ENCODE data around the gene COG3.
"Not testable (repeated sequence)": the region's sequence is repeated elsewhere in the genome, so short reads cannot be mapped to it uniquely, and the experiment has no call there.

COG3 gene, protein sequence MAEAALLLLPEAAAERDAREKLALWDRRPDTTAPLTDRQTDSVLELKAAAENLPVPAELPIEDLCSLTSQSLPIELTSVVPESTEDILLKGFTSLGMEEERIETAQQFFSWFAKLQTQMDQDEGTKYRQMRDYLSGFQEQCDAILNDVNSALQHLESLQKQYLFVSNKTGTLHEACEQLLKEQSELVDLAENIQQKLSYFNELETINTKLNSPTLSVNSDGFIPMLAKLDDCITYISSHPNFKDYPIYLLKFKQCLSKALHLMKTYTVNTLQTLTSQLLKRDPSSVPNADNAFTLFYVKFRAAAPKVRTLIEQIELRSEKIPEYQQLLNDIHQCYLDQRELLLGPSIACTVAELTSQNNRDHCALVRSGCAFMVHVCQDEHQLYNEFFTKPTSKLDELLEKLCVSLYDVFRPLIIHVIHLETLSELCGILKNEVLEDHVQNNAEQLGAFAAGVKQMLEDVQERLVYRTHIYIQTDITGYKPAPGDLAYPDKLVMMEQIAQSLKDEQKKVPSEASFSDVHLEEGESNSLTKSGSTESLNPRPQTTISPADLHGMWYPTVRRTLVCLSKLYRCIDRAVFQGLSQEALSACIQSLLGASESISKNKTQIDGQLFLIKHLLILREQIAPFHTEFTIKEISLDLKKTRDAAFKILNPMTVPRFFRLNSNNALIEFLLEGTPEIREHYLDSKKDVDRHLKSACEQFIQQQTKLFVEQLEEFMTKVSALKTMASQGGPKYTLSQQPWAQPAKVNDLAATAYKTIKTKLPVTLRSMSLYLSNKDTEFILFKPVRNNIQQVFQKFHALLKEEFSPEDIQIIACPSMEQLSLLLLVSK

GRCh38 chr13:45464687-45465453 lies at the start of gene COG3:
Gene COG3 (plus strand): TSS chr13:45464939. CDS start chr13:45465037, 98 bp downstream.
- DNase-seq: peak; percentile 98

- DNase-seq: no peak
Measured at GRCh38 chr13:45415112-45415511, 49.6 kb upstream of the COG3 start.

DNA sequence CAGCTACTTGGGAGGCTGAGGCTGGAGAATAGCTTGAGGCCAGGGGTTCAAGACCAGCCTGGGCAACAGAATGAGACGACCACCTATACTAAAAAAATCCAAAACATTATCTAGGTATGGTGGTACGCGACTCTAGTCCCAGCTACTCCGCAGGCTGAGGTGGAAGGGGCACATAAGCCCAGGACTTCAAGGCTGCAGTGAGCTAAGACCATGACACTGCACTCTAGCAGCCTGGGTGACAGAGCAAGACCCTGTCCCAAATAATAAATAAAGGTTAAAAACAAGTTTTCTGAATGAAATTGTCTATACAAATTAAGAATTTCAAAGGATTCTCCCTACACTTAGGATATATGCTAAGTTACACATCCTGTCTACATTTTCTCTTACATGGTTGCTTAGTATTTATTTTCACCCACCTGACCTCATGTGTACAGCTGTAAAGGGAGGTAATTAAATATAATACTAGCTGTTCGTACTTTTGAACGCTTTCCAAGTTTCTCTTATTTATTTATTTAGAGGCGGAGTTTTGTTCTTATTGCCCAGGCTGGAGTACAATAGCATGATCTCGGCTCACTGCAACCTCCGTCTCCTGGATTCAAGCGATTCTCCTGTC lies 48.1 kb upstream of the COG3 start:
- no peak for DNase-seq

DNA sequence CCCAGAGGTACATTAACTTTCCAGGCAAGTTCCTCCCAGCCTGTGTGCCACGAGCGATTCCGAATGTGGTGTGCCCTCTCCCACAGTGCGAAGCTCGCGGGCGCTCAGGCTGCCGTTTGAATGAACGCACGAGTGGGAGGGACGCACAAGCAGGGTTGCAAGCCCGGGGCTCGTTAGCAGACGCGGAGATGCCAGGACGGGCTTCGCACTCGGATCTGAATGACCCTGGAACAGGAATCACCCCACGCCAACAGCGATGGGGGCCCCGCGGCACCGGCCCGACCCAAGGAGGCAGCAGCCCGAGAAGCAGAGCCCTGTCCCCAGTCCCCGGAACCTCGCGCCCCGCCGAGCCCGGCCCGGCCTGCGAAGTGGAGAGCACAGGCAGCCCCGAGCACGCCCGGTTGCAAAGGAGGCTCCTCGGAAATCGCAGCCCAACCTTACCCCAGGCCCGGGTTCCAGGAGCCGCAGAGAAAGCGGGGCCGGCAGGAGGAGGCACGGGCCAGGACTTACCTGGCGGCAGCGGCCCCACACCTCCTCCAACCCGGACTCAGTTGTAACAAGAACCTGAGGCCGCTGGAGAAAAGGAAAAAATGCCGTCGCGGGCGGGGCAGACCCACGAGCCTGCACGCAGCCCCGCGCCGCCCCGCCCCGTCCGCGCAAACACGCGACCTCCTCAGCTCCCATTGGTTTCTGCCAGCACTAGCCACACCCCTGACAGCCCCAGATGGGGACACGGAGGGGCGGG lies 46.8 kb upstream of the COG3 start, which contains the start of gene SLC25A30:
Gene SLC25A30 (minus strand): TSS at position 584 of the 745 bp plus-strand sequence. CDS start 6,948 bp downstream, outside the sequence.
- peak; percentile 90 for DNase-seq

DNA sequence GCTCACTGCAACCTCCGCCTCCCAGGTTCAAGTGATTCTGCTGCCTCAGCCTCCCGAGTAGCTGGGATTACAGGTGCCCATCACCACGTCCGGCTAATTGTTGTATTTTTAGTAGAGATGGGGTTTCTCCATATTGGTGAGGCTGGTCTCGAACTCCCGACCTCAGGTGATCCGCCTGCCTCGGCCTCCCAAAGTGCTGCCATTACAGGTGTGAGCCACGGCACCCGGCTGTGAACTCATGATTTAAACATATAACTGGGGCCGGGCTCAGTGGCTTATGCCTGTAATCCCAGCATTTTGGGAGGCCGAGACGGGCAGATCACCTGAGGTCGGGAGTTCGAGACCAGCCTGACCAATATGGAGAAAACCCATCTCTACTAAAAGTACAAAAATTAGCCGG lies 45.4 kb upstream of the COG3 start:
- DNase-seq: not testable (repeated sequence)

DNA sequence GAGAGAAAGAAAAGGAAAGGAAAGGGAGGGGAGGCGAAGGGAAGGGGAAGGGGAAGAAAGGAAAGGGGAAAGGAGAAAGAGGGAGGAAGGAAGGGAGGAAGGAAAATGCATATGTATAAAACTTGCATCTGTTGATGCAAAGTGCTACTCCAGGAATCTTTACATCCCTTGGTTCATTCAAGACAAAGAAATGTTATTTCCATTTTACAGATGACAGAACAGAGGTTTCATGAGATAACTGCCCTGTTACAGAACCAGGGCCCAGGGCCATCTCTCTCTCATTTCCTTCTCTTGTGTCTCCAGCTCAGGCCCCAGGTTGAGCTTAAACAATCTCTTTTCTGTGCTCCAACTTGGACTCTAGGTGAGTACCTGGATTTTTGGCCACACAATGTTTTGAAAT lies 44.8 kb upstream of the COG3 start:
- DNase-seq: no peak

DNA sequence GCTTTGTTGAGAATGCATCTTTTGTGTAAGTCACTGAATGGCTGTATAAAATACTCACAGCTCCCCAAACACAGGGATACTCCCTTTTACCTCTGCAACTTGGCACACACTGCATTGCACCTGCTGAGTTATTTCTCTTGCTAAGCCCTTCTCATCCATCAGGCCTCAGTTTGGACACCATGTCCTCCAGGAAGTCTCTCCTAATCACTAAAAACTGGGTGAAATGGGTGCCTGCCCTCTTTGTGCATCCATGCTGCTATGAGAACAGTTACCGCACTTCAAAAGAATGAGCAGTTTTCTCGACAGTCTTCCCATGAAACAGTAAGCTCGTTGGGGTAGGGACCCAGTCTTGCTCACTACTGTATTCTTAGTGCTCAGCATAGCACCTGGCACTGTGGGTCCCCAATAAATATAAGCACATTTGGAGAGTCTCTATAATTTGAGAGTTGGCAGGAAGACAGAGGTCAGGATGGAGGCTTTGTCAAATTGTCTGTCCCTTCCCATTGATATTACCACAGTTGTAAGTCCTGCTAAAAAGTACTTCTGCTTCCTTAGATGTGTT lies 41.9 kb upstream of the COG3 start:
- no peak for DNase-seq

GRCh38 chr13:45426056-45426841 lies 38.5 kb upstream of the COG3 start:
- not testable (repeated sequence) for DNase-seq

DNA sequence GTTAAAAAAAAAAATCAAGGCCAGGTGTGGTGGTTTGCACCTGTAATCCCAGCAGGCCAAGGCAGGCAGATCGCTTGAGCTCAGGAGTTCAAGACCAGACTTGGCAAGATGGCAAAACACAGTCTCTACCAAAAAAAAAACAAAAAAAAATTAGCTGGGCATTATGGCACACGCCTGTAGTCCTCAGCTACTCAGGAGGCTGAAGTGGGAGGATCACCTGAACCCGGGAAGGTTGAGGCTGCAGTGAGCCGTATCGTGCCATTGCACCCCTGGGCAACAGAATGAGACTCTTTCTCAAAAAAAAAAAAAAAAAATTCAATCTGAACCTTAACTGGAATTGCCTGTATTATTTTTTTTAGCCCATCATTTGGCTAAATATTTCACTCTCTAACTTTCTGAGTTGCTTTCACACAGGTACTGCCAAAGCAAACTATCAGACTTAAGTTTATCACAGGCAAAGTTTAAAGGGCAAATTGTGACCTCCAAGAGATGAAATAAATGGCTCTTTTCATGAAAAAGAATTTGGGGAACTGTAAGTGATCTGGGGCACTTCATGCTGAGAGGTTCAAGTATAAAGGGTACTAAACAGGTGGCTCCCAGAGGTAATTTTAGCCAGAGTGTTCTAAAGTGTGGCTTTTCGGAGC lies 31.9 kb upstream of the COG3 start:
- DNase-seq: no peak

DNA sequence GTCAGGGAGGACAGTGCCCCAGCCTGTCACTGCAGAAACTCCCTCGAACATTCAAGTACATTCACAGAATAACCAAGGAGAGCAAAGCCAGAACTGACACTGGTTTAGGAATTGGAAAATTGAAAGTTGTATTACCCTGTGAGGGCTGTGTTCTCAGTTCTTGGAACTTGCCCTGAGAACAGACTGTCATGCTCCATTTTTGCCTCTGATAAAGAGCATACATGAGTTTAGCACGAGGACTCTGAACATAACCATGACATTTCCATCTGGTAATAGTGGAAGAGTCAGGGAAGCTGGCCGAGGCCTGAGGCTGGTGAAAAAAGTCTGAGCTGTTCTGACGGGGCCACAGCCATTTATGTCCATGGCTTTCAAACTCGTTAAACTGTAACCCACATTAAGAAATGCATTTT lies 31.4 kb upstream of the COG3 start:
- DNase-seq: no peak

DNA sequence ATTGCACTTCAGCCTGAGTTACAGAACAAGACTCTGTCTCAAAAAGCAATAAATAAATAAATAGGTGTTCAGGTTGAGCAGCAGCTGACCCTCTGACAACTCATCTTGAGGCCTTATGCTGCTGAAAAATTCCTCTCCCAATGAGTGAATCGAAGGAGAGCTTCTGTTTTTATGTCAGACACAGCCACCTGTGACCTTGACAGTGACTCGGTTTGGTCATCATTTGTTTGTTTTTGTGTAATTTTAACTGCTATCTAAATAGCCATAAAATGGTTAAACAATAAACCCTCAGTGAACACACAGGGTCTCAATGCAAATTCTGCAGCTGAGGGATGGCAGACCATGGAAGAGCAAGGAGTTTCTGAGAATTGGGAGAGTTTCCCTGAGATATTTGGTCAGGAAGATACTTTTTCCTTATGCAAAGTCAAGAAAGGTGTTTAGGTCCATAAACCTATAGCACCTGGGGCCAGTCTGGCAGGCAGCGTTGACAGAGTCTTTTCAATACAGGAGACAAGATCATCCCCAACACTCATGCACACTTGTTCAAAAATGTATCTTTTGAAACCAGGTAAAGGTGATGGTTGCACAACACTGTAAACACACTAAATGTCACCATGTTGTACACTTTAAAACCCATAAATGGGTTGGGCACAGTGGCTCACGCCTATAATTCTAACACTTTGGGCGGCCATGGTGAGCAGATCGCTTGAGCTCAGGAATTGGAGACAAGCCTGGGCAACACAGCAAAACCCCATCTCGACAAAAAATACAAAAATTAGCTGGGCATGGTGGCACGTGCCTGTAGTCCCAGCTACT lies 30.0 kb upstream of the COG3 start:
- DNase-seq: no peak

- DNase-seq: no peak
Measured at GRCh38 chr13:45436332-45436731, 28.4 kb upstream of the COG3 start.

DNA sequence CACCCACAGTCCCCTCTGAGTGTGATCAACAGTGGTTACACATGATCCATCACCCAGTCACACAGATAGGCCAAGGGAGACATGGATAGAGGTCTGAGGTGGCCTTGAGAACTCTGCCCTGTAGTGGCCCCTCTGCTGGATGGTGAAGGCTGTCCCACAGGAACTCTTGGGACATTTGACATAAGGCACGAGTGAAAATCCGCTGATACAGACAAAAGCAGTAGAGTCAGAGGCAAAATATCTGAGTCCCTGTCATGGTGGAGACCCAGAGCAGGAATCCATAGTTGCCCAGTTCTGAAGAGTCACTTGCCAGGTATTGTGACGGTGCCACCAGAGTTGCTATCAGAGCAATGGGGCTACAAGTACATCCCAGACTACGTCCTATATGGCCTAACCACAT lies 27.8 kb upstream of the COG3 start:
- no peak for DNase-seq

DNA sequence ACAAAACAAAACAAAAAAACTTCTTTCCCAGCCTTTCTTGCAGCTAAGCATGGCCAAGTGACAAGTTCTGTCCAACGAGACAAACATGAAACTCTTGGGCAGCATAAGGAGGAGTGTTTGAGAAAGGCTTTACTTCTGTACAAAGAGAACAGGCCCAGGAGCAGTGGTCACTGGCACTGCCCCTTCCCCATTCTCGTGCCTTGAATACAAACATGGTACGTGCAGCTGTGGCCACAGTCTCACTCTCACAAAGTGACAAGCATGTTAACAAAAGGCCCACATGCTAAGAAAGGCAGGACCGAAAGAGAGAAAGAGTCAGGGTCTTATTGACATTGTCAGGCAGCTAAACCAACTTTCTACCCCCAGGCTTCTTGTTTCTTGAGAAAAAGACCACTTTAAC lies 26.8 kb upstream of the COG3 start:
- DNase-seq: no peak

- DNase-seq: no peak
Measured at GRCh38 chr13:45439008-45439407, 25.7 kb upstream of the COG3 start.

DNA sequence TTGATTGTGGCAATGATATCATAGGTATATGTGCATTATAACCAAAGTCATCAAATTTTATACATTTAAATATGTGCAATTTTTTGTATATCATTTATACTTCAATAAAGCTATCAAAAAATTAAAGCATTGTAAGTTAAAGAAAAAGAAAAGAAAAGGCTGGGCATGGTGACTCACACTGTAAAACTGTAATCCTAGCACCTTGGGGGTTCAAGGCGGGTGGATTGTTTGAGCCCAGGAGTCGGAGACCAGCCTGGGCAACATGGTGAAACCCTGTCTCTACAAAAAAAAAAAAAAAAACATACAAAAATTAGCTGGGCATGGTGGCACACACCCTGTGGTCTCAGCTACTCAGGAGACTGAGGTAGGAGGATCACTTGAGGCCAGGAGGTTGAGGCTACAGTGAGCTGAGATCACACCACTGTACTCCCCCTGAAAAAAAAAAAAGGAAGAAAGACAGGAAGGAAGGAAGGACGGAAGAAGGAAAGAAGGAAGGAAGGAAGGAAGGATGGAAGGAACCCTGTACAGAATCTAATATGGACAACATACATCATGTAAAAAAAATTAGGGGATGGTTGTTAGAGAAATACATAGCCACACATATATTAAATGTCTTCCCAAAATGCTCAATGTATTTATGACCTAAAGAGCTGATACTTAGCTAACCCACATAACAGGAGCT lies 24.8 kb upstream of the COG3 start:
- DNase-seq: no peak

- DNase-seq: peak; percentile 17
Measured at GRCh38 chr13:45441633-45442032, 23.1 kb upstream of the COG3 start.

GRCh38 chr13:45445053-45445452 lies 19.7 kb upstream of the COG3 start:
- no peak for DNase-seq

GRCh38 chr13:45446181-45446580 lies 18.6 kb upstream of the COG3 start:
- DNase-seq: no peak

All from inflammatory macrophage treated with lipopolysaccharide for 4 hours (primary cell).